Thyroid gland (tissue), 4 donors: ENCODE data around the gene PPIL1.

Experiments used
- POLR2A ChIP-seq, 2 donors: fragments of 450-650 bp; IDR thresholded peaks; one replicate each; pipeline ENCODE4 v1.6.1; 2017; ENCODE audit warnings: antibody characterized with exemption in 2 of 2, mild to moderate bottlenecking in 2 of 2, moderate library complexity in 1 of 2
- TF ChIP-seq, protein P1 (sequence below), 6 experiments: fragments of 200-600 bp in 3 of 6; fragments of 450-650 bp in 3 of 6; sonication (generic) in 3 of 6; IDR thresholded peaks; one replicate each; pipeline ENCODE4 v1.5.1; 2016 to 2019; ENCODE audit warnings: antibody characterized with exemption in 6 of 6, mild to moderate bottlenecking in 2 of 6, inconsistent platforms in 1 of 6, moderate library complexity in 1 of 6

DNA sequence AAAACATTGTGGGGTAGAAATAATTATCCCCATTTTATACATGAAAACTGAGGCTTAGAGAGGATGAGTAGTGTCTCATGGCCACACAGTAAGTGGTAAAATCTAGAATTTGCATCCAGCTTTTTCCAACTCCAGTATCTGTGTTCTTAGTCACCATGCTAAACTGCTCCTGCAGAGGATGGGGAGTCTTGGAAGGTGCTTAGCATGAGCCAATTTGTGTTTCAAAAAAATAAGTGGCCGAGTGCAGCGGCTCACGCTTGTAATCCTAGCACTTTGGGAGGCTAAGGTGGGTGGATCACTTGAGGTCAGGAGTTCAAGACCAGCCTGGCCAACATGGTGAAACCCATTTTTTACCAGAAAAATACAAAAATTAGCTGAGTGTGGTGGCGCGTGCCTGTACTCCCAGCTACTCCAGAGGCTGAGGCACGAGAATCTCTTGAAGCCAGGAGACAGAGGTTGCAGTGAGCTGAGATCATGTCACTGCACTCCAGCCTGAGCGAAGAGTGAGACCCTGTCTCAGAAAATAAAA is 13.6 kb upstream of the PPIL1 start:
- TF ChIP-seq POLR2A (IDR thresholded peaks at IDR 0.05) = no peak
- TF ChIP-seq, protein P1, sequence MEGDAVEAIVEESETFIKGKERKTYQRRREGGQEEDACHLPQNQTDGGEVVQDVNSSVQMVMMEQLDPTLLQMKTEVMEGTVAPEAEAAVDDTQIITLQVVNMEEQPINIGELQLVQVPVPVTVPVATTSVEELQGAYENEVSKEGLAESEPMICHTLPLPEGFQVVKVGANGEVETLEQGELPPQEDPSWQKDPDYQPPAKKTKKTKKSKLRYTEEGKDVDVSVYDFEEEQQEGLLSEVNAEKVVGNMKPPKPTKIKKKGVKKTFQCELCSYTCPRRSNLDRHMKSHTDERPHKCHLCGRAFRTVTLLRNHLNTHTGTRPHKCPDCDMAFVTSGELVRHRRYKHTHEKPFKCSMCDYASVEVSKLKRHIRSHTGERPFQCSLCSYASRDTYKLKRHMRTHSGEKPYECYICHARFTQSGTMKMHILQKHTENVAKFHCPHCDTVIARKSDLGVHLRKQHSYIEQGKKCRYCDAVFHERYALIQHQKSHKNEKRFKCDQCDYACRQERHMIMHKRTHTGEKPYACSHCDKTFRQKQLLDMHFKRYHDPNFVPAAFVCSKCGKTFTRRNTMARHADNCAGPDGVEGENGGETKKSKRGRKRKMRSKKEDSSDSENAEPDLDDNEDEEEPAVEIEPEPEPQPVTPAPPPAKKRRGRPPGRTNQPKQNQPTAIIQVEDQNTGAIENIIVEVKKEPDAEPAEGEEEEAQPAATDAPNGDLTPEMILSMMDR (IDR thresholded peaks at IDR 0.05) = no peak
